ENCODE results near the gene CMTM2.

CMTM2 gene

GRCh38 chr16:66616592-66616991 lies 37.3 kb downstream of the CMTM2 start:
- no peak for DNase-seq (ENCODE audit: low read depth)
- no peak overlapping the region for H3K4me3 ChIP-seq (ENCODE audit: low read length)
- no peak for TF ChIP-seq CTCF (conservative IDR thresholded peaks at IDR 0.05; ENCODE audit: low read length)

GRCh38 chr16:66617010-66617434 lies 37.8 kb downstream of the CMTM2 start:
- no peak for DNase-seq (ENCODE audit: low read depth)
- H3K4me3 ChIP-seq (ENCODE audit: low read length) = no peak overlapping the region
- TF ChIP-seq CTCF (conservative IDR thresholded peaks at IDR 0.05; ENCODE audit: low read length) = no peak

- H3K4me3 ChIP-seq (ENCODE audit: low read length) = no peak overlapping the region
- TF ChIP-seq CTCF (conservative IDR thresholded peaks at IDR 0.05; ENCODE audit: low read length) = no peak
- DNase-seq (ENCODE audit: low read depth) = no peak
Observed at GRCh38 chr16:66617728-66618127, 38.5 kb downstream of the CMTM2 start.

- DNase-seq (ENCODE audit: low read depth) = peak; percentile 98
- H3K4me3 ChIP-seq (ENCODE audit: low read length) = peak overlapping the region; percentile 28
- TF ChIP-seq CTCF (conservative IDR thresholded peaks at IDR 0.05; ENCODE audit: low read length) = no peak; the same call in 1 of the 2 replicates
Observed at GRCh38 chr16:66618588-66619375, 39.5 kb downstream of the CMTM2 start.

- H3K4me3 ChIP-seq (ENCODE audit: low read length) = no peak overlapping the region
- no peak for TF ChIP-seq CTCF (conservative IDR thresholded peaks at IDR 0.05; ENCODE audit: low read length)
- DNase-seq (ENCODE audit: low read depth) = peak; percentile 91
Observed at GRCh38 chr16:66619534-66620428, 40.5 kb downstream of the CMTM2 start.

- no peak overlapping the region for H3K4me3 ChIP-seq (ENCODE audit: low read length)
- no peak for DNase-seq (ENCODE audit: low read depth)
- TF ChIP-seq CTCF (conservative IDR thresholded peaks at IDR 0.05; ENCODE audit: low read length) = no peak
Observed at GRCh38 chr16:66620429-66620795, 41.1 kb downstream of the CMTM2 start.
